Measurements from ENCODE around the gene E2F3. TPM values are rescaled to one million over a fixed set of nuclear protein-coding genes. Genes with fewer than 3 reads are reported as not detected.

Gene E2F3
- polyA plus RNA-seq, 2 of the 4 experiments (the other 2 are of a cell fraction): 14.4 to 18.0 TPM

DNA sequence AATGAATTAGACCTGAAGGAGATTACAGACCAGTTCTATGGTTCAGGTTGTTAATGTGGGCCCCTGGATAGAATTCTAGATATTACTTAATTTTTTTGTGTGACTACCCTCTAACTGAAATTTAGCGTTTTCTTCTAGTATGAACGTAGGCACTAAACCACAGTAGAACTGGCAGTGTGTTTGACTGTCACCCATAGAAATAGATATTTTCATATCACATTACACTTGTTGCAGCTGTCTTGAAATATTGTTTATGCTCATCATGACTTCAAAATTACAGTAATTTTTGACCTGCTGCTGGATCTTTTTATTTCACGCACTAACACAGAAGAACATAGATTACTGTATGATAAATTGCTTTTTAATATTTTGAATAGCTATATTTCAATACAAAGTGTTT is 31.6 kb downstream of the E2F3 start:
- no peak for DNase-seq (ENCODE audit: low read depth in 1 of 2, low spot score in 1 of 2)
- FAIRE-seq: no peak
- ChIA-PET POLR2A (no interaction called here), CTCF (interaction anchor here (1.5 kb wide), 1 partner anchor 29 kb away, joined by 5 read pairs; no protein-coding TSS in a partner anchor)
- no peak for TF ChIP-seq SMC3 (IDR thresholded peaks at IDR 0.05)
- no peak for TF ChIP-seq HEYL (CRISPR knock-in tag; IDR thresholded peaks at IDR 0.05)
- TF ChIP-seq HOXB5 (CRISPR knock-in tag; IDR thresholded peaks at IDR 0.05): no peak
- no peak for TF ChIP-seq SREBF2 (IDR thresholded peaks at IDR 0.05)
- no peak for TF ChIP-seq ZNF302 (CRISPR knock-in tag; IDR thresholded peaks at IDR 0.05)
- no peak for TF ChIP-seq FOSL2 (IDR thresholded peaks at IDR 0.05)
- no peak for TF ChIP-seq FOSL2 (CRISPR knock-in tag; IDR thresholded peaks at IDR 0.05)
- TF ChIP-seq EHMT2 (IDR thresholded peaks at IDR 0.05; ENCODE audit: low read depth): no peak
- TF ChIP-seq, protein P1, sequence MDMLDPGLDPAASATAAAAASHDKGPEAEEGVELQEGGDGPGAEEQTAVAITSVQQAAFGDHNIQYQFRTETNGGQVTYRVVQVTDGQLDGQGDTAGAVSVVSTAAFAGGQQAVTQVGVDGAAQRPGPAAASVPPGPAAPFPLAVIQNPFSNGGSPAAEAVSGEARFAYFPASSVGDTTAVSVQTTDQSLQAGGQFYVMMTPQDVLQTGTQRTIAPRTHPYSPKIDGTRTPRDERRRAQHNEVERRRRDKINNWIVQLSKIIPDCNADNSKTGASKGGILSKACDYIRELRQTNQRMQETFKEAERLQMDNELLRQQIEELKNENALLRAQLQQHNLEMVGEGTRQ (IDR thresholded peaks at IDR 0.05): no peak
- TF ChIP-seq, protein P2, sequence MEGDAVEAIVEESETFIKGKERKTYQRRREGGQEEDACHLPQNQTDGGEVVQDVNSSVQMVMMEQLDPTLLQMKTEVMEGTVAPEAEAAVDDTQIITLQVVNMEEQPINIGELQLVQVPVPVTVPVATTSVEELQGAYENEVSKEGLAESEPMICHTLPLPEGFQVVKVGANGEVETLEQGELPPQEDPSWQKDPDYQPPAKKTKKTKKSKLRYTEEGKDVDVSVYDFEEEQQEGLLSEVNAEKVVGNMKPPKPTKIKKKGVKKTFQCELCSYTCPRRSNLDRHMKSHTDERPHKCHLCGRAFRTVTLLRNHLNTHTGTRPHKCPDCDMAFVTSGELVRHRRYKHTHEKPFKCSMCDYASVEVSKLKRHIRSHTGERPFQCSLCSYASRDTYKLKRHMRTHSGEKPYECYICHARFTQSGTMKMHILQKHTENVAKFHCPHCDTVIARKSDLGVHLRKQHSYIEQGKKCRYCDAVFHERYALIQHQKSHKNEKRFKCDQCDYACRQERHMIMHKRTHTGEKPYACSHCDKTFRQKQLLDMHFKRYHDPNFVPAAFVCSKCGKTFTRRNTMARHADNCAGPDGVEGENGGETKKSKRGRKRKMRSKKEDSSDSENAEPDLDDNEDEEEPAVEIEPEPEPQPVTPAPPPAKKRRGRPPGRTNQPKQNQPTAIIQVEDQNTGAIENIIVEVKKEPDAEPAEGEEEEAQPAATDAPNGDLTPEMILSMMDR (IDR thresholded peaks at IDR 0.05): no peak
- TF ChIP-seq RCOR1 (IDR thresholded peaks at IDR 0.05; ENCODE audit: low read depth, low read length): no peak
- H3K4me2 ChIP-seq: no peak overlapping the region
- H3K9me3 ChIP-seq: no peaks in the 10 kb centered on the region
- no peak overlapping the region for H3K27ac ChIP-seq
- WGBS (ENCODE audit: missing lambda C conversion rate): 97% methylated on average over 3 of the region's 3 CpGs
- H3K4me1 ChIP-seq: no peaks in the 10 kb centered on the region
- no peak for ATAC-seq
- no peak overlapping the region for H3K4me3 ChIP-seq

DNA sequence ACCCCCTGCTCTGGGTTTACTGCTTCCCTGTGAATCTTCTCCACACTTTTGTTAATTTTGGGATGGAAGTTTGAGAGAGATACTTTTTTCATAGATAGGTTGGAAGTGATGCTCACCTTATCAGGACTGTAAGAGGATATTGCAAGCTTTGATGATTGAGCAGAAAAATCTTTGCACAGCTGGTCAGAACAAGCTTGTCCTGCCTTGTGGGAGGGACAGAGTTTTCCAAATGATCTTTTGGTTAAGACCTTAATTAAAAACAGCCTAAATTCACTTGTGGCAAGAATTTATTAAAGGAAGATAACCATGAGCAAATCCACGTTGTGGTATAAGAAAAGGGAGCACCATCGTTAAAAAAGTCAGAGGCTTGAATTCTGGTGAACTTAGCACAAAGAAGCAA is 32.2 kb downstream of the E2F3 start:
- no peak overlapping the region for H3K4me2 ChIP-seq
- no peak overlapping the region for H3K27ac ChIP-seq
- no peak for DNase-seq (ENCODE audit: low read depth in 1 of 2, low spot score in 1 of 2)
- no peak for TF ChIP-seq FOSB (CRISPR knock-in tag; IDR thresholded peaks at IDR 0.05)
- TF ChIP-seq GATA3 (IDR thresholded peaks at IDR 0.05; ENCODE audit: borderline replicate concordance): no peak
- TF ChIP-seq, protein P3, sequence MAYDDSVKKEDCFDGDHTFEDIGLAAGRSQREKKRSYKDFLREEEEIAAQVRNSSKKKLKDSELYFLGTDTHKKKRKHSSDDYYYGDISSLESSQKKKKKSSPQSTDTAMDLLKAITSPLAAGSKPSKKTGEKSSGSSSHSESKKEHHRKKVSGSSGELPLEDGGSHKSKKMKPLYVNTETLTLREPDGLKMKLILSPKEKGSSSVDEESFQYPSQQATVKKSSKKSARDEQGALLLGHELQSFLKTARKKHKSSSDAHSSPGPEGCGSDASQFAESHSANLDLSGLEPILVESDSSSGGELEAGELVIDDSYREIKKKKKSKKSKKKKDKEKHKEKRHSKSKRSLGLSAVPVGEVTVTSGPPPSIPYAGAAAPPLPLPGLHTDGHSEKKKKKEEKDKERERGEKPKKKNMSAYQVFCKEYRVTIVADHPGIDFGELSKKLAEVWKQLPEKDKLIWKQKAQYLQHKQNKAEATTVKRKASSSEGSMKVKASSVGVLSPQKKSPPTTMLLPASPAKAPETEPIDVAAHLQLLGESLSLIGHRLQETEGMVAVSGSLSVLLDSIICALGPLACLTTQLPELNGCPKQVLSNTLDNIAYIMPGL (CRISPR knock-in tag; IDR thresholded peaks at IDR 0.05; ENCODE audit: borderline replicate concordance): no peak
- CTCF ChIA-PET: interaction anchor here (1.5 kb wide), 1 partner anchor 29 kb away, joined by 5 read pairs; no protein-coding TSS in a partner anchor
- no peaks in the 10 kb centered on the region for H3K9me3 ChIP-seq
- H3K4me1 ChIP-seq: no peaks in the 10 kb centered on the region
- WGBS (ENCODE audit: missing lambda C conversion rate): 100% methylated on average over 2 of the region's 2 CpGs
- H3K4me3 ChIP-seq: no peak overlapping the region
- FAIRE-seq: no peak
- POLR2A ChIA-PET: no interaction called here
- ATAC-seq: no peak

DNA sequence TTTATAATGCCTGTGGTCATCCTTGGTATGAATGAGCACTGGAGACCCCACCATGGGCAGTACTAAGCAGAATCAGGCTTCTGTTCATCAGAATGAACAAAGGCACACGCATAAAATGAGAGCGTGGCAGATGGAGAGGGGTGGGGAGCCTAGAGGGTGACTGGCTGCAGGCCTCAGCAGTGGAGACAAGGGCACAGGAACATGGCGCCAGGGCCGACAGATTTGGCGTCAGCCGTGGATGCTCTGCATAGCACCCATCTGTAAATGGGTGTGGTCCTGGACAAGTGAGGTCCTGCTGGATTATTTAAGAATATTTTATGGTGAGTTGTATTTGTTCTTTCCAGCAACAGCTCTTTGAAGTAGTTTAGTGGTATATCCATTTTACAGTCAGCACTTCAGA is 33.1 kb downstream of the E2F3 start:
- H3K4me1 ChIP-seq: no peaks in the 10 kb centered on the region
- ATAC-seq (no peak), FAIRE-seq (no peak), DNase-seq (ENCODE audit: low read depth in 1 of 2, low spot score in 1 of 2) (no peak)
- 93% methylated on average over 4 of the region's 6 CpGs for WGBS (ENCODE audit: missing lambda C conversion rate)
- H3K4me3 ChIP-seq: no peak overlapping the region
- ChIA-PET POLR2A (no interaction called here), CTCF (no interaction called here)
- no peak overlapping the region for H3K27ac ChIP-seq
- H3K9me3 ChIP-seq: peaks cover 2% of the 10 kb centered on the region; the same call in 1 of the 3 replicates
- H3K4me2 ChIP-seq: no peak overlapping the region
- TF ChIP-seq, protein P2 (IDR thresholded peaks at IDR 0.05): no peak
- TF ChIP-seq FOSB (CRISPR knock-in tag; IDR thresholded peaks at IDR 0.05) (no peak), POLR2A (IDR thresholded peaks at IDR 0.05; ENCODE audit: low read length) (no peak), RCOR1 (IDR thresholded peaks at IDR 0.05; ENCODE audit: low read depth, low read length) (no peak), TFCP2L1 (CRISPR knock-in tag; IDR thresholded peaks at IDR 0.05) (no peak), SREBF2 (IDR thresholded peaks at IDR 0.05) (no peak), MAZ (IDR thresholded peaks at IDR 0.05; ENCODE audit: borderline replicate concordance, low read depth, low read length) (no peak), TP53 (CRISPR knock-in tag; IDR thresholded peaks at IDR 0.05) (no peak), BHLHE40 (IDR thresholded peaks at IDR 0.05; ENCODE audit: low read depth, low read length) (no peak), KDM5A (IDR thresholded peaks at IDR 0.05) (no peak), EP300 (IDR thresholded peaks at IDR 0.05) (no peak), HOXB5 (CRISPR knock-in tag; IDR thresholded peaks at IDR 0.05) (no peak), FOXS1 (CRISPR knock-in tag; IDR thresholded peaks at IDR 0.05) (no peak), CHD2 (IDR thresholded peaks at IDR 0.05; ENCODE audit: low read length, partially characterized antibody) (no peak), EHMT2 (IDR thresholded peaks at IDR 0.05; ENCODE audit: low read depth) (no peak), CHD4 (IDR thresholded peaks at IDR 0.05; ENCODE audit: borderline replicate concordance) (no peak), HOXB13 (CRISPR knock-in tag; IDR thresholded peaks at IDR 0.05; ENCODE audit: low read depth) (no peak)
- TF ChIP-seq, protein P4, sequence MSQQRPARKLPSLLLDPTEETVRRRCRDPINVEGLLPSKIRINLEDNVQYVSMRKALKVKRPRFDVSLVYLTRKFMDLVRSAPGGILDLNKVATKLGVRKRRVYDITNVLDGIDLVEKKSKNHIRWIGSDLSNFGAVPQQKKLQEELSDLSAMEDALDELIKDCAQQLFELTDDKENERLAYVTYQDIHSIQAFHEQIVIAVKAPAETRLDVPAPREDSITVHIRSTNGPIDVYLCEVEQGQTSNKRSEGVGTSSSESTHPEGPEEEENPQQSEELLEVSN (IDR thresholded peaks at IDR 0.05; ENCODE audit: borderline replicate concordance, low read depth): no peak

All from A549 (cell line).